GM18508 (cell line): ENCODE results near the gene COMP.
"Not testable (repeated sequence)": the region's sequence is repeated elsewhere in the genome, so short reads cannot be mapped to it uniquely, and the experiment has no call there.

Source experiments
- ATAC-seq: cut with Tn5 transposase; IDR thresholded peaks from one replicate; pipeline ENCODE4 v1.9.1; 2021; ENCODE audit warnings: moderate number of reproducible peaks; ENCODE audit not compliant: insufficient read depth, unreplicated experiment

The COMP gene

DNA sequence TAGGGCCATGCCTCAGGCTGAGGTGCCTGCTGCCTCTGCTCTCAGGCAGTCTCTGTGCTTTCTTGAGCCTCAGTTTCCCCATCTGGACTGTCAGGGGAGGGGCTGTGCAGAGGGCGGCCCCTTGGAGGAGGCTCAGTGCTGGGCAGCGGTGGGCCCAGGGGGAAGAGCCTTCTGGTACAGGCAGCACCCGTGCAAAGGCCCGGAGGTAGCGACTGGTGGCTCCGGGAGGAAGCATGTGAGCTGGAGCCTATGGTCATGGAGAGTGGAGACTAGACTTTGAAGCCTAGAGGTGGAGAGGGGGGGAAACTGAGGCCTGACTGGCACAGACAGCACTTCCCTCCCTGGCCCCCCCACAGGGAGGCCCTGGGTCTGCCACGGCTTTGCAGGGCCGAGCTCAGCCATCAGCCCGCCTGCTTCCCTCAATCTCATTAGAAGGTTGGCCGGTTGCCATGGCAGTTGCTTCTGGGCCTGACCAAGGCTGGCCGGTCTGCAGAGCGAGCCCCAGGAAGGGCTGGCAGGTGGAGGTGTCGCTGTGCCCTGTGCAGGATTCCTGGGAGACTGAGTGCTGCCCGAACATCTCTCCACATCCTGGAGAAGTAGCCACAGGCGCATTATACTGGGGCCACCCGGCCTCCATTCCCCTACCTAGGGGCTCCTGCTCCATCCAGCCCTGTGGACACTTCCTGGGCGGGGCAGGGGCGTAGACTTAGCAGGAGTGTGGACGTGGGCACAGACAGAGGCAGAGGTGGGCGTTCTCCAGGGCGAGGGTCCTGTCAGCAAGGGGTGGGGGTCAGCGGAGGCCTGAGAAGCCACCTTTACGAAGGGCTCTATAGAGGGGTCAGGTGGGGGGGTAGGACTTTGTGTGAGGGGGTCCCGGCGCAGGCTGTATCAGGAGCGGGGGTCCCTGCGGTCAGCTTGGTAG lies 54.4 kb downstream of the COMP start:
- no peak for ATAC-seq

- ATAC-seq: no peak
Measured at GRCh38 chr19:18735752-18736151, 55.4 kb downstream of the COMP start.

- no peak for ATAC-seq
Measured at GRCh38 chr19:18735324-18735723, 55.8 kb downstream of the COMP start.

DNA sequence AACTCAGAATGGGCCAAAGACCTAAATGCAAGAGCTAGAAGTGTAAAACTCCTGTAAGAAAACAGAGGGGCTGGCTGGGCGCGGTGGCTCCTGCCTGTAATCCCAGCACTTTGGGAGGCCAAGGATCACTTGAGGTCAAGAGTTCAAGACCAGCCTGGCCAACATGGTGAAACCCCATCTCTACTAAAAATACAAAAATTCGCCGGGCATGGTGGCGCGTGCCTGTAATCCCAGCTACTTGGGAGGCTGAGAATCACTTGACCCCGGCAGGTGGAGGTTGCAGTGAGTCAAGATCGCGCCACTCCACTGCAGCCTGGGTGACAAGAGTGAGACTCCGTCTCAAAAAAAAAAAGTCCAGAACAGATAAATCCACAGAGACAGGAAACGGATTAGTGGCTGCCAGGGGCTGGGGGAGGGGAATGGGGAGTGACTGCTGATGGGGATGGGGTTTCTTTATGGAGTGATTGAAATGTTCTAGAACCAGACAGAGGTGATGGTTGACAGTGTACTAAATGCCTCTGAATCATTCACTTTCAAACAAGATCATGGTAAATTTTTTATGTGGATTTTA lies 57.3 kb downstream of the COMP start:
- ATAC-seq: not testable (repeated sequence)

GRCh38 chr19:18733196-18733647 lies 57.9 kb downstream of the COMP start:
- ATAC-seq: no peak
